ENCODE data around the gene STARD13.

GRCh38 chr13:33232883-33233282 is 52.7 kb downstream of the STARD13 start:
- TF ChIP-seq, protein P1, sequence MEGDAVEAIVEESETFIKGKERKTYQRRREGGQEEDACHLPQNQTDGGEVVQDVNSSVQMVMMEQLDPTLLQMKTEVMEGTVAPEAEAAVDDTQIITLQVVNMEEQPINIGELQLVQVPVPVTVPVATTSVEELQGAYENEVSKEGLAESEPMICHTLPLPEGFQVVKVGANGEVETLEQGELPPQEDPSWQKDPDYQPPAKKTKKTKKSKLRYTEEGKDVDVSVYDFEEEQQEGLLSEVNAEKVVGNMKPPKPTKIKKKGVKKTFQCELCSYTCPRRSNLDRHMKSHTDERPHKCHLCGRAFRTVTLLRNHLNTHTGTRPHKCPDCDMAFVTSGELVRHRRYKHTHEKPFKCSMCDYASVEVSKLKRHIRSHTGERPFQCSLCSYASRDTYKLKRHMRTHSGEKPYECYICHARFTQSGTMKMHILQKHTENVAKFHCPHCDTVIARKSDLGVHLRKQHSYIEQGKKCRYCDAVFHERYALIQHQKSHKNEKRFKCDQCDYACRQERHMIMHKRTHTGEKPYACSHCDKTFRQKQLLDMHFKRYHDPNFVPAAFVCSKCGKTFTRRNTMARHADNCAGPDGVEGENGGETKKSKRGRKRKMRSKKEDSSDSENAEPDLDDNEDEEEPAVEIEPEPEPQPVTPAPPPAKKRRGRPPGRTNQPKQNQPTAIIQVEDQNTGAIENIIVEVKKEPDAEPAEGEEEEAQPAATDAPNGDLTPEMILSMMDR (IDR thresholded peaks at IDR 0.05) = no peak
- TF ChIP-seq POLR2A (IDR thresholded peaks at IDR 0.05) (no peak), POLR2AphosphoS5 (IDR thresholded peaks at IDR 0.05) (no peak)

Data from stomach (tissue), 4 donors.